Lower leg skin (tissue), 3 donors: ENCODE measurements around the gene FOXS1.

ENCODE experiments used
- POLR2A ChIP-seq, 2 donors: fragments of 450-650 bp; IDR thresholded peaks; one replicate each; pipeline ENCODE4 v1.6.1; 2016 to 2017; ENCODE audit warnings: antibody characterized with exemption in 2 of 2, mild to moderate bottlenecking in 1 of 2, moderate library complexity in 1 of 2
- TF ChIP-seq, protein P1 (sequence below), 3 donors: fragments of 450-650 bp; IDR thresholded peaks; one replicate each; pipeline ENCODE4 v1.5.1; 2016; ENCODE audit warnings: antibody characterized with exemption in 3 of 3, mild to moderate bottlenecking in 3 of 3, moderate library complexity in 2 of 3

DNA sequence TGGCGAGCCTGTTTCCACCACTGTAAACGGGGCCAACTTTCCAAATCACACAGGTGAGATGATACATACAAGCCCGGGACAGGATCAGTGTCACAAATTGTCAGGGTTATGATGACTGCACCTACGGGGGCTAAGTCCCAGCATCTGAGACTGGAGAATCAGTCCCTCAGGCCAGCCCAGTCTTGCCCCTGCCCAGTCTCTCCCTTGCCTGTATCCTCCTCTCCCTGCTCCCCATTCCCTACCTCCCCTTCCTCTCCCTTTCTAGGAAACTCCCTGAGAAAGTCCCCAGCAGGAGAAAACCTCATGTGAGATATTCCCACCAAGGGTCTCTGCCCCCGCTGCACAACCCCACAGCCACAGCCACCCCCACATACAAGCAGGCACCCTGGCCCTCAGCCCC is 1.5 kb downstream of the FOXS1 start:
- TF ChIP-seq POLR2A (IDR thresholded peaks at IDR 0.05) = no peak
- TF ChIP-seq, protein P1, sequence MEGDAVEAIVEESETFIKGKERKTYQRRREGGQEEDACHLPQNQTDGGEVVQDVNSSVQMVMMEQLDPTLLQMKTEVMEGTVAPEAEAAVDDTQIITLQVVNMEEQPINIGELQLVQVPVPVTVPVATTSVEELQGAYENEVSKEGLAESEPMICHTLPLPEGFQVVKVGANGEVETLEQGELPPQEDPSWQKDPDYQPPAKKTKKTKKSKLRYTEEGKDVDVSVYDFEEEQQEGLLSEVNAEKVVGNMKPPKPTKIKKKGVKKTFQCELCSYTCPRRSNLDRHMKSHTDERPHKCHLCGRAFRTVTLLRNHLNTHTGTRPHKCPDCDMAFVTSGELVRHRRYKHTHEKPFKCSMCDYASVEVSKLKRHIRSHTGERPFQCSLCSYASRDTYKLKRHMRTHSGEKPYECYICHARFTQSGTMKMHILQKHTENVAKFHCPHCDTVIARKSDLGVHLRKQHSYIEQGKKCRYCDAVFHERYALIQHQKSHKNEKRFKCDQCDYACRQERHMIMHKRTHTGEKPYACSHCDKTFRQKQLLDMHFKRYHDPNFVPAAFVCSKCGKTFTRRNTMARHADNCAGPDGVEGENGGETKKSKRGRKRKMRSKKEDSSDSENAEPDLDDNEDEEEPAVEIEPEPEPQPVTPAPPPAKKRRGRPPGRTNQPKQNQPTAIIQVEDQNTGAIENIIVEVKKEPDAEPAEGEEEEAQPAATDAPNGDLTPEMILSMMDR (IDR thresholded peaks at IDR 0.05) = no peak
